GM21360 (cell line): ENCODE data around the gene PRICKLE3.
"Not testable (repeated sequence)": the region's sequence is repeated elsewhere in the genome, so short reads cannot be mapped to it uniquely, and the experiment has no call there.

Source experiments
- ATAC-seq: cut with Tn5 transposase; IDR thresholded peaks from one replicate; pipeline ENCODE4 v1.9.1; 2021; ENCODE audit warnings: mild to moderate bottlenecking, moderate library complexity; ENCODE audit not compliant: unreplicated experiment

PRICKLE3 gene

DNA sequence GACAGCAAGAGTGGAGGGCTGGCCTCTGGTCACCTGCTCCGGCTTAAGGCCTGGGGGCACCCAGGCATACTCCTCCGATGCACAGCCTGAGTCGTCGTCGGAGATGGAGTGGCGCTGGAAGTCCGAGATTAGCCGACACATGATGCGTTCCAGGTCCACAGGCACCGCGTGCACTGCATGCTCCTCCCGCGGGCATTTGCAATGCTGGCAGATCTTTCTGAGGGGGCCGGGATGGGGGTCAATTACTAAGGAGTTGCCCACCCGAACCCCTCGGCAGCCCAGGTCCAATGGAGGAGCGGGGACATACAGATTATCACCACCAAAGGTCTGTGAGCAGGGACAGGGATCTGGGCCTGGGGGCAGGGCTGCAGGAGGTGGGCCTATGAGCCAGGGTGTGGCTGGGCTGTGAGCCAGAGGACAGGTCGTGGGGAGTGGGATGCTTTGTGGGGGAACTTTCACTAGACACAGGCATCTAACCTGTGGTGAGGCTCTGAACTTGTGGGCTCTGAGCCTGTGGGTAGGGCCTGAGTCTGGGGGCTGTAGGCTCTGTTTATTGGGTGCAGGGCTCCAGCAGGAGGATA is 2.4 kb downstream of the PRICKLE3 start:
- ATAC-seq = no peak

DNA sequence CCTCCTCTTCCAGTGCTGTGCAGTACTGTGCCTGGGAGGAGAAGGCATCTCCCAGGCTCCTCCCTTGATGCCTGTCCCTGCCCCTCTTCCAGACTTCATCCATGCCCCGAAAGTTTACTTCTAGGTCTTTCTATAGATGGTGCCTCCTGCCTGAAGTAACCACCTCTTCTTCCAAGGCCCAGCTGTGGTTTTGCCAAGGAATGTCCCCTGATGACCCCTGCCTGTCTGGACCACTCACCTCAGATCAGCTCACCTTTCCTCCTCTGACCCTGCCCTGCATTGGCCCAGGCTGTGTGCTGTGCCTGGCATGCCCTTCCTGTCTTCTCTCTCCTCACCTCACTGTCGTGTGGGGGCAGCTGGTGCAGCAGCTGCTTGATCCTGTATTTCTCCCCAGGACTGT is 6.8 kb downstream of the PRICKLE3 start:
- no peak for ATAC-seq

DNA sequence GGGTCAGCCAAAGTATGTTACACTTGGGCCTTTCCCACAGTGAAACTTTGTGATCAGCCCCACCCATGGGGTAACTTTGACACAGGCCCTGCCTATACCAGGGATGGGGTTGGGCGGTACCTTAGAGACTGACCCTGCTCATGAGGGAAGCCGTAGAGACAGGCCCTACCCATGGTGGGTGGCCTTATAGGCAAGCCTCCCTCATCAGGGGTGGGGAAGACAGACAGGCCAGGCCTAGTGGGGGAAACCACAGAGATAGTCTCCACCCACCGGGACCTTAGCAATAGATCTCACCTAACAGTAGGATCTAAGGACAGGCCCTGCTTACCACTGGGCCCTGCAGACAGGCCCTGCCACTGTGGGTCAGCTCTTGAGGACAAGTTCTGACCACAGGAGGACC is 7.6 kb downstream of the PRICKLE3 start:
- no peak for ATAC-seq

DNA sequence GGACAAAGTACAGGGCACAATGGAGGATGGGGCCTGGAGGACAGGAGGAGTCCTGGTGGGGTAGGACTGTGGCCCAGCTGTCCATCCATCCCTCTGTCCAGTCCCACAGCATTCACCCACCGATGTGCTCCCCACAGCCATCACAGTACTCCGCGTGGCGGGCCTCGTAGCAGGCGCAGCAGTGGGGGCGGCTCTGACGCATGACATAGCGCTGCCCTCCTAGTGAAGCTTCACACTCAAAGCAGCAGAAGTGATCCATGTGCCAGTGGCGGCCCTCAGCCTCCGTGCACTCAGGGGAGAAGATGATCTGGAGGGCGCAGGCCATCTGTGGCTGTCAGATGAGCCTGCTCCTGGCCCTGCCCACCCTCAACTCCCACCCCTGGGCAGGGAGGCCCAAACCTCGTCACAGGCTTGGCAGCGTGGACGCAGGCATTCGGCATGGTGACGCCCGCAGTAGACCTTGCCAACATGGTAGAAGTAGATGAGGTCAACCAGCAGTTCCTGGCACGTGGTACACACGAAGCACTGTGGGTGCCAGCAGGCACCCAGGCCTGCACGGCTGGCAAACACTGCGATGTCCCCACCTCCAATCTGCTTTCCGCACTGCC is 8.2 kb downstream of the PRICKLE3 start:
- no peak for ATAC-seq

DNA sequence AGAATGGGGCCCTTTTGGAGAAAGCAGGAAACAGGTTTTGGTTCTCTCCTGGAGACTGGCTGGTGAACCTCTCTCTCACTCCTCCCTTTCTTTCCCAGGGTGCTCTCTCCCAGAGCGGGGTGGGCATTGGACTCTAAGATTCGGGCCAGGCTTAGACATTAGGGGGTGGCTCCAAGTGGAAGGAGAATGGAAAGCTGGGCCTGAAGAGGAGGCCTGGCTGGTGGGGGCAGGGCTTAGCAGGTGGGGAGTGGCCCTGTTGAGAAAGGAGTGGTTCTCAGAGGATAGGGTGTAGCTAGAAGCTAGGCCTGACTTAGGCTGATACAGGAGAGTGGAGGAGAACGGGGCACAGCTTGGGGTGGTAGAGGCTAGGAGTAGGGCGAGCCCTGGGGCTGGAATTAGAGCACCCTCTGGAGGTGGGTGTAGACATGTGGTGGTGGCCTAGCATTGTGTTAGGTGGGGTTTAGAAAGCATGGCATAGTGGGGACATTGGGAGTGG is 8.8 kb downstream of the PRICKLE3 start:
- ATAC-seq = no peak

DNA sequence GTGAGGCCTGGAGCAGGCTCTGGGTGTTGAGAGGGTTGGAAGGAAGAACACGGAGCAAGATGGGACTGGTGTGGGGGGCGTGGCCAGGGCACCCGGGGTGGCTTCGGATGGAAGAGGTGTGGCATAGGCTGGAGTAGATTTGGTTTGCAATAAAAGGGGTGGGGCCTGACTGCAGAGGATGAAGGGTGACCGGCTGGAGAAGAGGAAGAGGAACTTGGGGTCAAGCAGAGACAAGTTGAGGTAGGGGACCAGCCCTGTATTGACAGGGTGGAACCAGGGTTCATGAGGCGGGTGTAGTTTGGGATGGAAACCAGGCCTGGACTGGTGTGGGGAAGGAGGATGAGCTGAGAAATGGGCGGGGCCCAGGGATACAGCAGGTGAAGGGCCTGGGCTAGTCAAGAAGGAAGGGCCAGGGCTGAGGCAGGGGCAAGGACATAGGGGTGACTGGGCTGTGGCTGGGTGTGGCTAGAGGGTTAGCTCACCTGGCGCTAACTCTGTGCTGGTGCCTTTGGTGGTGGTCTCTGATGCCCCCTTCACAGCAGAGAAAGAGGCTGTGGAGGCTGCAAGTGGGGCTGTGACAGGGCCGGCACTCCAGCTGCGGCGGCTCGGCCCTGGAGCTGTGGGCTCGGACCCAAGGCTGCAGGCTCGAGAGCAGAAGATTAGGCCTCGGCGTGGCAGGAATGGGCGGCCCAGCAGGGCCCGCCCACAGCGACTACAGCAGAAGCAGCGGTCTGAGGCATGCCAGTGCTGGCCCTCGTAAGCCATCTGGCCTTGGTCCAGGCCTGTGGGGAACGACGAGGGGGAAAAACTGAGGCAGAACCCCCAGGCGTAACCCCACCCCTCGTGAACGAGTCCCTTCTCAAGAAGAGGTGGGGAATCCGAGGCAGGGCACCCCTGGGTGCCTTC is 9.5 kb downstream of the PRICKLE3 start:
- no peak for ATAC-seq

DNA sequence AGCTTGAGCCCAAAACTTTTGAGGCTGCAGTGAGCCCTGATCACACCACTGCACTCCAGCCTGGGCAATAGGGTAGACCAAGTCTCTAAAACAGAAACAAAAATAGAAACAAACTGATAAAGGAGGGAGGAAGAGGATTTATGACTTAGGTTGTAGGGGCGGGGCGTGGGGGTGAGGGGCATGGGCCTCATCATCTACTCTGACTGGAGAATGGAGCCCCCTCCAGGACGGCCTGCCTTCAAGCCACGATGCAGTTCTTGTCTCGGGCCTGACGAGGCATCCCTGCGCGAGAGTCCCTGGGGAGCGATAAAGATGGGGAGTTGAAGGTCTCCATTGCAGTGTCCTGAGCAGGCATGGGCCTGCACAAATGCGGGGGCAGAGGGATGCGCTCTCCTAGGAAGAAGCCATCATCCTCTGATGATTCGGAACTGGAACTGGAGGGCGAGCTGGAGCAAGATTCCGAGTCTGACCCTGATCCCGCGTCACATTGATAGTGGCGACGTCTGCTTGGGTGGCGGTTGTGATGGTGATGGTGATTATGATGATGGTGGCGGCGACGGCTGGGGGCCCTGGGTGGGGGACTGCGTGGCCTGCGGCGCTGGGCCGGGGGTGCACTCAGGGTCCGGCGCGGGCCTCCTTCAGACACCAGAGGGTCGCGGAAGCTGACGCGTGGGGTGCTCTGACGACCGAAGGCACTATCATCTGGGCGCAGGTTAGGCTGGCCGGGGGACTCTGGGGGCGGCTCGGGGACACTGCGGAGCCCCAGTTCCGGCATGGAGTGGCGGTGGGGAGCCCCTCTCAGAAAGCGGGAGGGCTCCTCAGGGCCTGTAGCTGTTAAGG is 10.5 kb downstream of the PRICKLE3 start:
- no peak for ATAC-seq

DNA sequence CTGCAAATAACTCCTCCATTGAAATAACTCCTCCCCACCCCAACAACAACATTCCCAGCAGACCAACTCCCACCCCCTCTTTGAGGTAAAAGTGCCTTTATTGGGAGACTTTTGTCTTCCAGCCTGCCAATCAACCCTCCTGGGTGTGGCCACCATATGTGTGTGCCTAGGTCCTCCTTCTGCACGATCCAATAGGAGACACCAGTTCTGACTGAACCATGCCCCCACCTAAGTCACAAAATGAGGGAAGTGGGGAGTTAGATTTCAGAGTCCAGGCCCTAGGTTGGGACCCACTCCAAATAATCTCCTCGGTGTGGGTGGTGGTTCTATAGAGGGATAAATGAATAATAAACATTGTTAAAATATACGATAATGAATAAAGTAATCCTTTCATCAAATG is 11.4 kb downstream of the PRICKLE3 start:
- no peak for ATAC-seq

DNA sequence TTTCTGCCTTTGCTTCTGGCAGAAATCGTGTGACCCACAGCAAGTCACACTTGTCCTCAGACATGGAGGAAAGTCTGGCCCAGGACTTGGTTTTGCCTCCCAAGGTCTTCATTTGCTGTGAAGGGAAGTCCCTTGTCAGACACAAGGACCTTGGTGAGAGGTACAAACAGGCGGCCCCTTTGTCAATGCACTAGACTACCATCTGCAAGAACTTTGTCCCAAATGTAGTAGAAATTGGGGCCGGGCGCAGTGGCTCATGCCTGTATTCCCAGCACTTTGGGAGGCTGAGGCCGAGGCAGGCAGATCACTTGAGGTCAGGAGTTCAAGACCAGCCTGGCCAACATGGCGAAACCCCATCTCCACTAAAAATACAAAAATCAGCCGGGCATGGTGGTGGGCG is 12.6 kb downstream of the PRICKLE3 start:
- ATAC-seq = not testable (repeated sequence)

DNA sequence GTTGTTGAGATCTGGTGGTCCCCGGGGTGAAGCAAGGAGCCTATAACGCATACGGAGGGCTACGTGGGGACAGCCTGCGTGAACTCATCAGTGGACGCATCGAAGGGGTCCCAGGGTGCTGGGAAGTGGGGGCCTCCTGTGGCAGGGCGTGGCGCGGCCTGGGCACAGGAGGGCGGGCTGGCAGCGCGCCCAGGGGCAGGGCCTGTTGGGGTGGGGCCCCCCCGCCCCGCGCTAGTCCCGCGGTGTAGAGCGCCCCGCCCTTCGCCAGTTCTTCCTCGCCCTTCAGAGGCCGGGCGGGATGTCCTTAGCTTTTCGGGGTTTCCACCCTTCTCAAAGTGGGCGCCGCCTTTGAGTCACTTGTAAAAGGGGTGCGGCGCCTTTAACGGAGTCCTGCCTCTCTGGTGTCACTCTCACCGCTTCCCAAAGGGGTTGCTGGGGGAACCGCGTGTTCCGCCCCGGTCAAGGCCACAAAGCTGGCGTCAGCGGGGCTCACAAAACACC is 13.8 kb downstream of the PRICKLE3 start:
- ATAC-seq = peak; percentile 53

DNA sequence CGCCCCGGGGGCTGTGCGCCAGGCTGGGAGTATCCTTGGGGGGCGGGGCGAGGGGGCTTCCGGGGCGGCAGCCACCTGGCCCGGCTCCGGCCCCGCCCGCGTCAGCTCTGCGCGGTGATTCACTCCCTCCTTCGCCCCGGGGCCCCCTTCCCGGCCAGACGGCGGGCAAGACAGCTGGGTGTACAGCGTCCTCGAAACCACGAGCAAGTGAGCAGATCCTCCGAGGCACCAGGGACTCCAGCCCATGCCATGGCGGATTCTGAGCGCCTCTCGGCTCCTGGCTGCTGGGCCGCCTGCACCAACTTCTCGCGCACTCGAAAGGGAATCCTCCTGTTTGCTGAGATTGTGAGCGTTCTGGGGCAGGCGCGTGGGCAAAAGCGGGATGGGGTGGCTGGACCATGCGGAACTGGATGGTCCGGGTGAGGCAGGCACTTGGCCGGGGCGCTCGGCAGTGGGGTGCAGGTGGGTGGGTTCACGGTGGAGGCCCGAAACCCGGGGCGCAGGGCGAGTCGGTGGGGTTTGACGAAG is 14.4 kb downstream of the PRICKLE3 start, which contains the start of gene PLP2:
Gene PLP2 (plus strand): TSS at position 147 of the 528 bp plus-strand sequence. CDS start 103 bp downstream, at position 250.
- ATAC-seq = peak; percentile 33

DNA sequence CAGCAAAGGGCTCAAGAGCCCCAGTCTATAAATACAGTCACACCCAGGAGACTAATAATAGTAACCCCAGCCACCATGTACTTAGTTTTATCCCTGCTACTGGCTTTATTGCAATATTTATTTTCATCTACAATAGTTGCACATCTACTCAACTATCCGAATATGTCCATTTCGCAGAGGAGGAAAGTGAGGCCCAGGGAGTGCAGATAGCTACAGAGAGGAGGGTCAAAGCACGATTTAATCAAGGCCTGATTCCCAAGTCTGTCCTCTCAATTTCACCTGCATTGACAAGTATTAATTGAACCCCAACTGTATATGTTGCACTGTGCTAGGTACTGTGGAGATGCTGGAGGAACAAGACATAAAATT is 18.4 kb downstream of the PRICKLE3 start:
- ATAC-seq = no peak

DNA sequence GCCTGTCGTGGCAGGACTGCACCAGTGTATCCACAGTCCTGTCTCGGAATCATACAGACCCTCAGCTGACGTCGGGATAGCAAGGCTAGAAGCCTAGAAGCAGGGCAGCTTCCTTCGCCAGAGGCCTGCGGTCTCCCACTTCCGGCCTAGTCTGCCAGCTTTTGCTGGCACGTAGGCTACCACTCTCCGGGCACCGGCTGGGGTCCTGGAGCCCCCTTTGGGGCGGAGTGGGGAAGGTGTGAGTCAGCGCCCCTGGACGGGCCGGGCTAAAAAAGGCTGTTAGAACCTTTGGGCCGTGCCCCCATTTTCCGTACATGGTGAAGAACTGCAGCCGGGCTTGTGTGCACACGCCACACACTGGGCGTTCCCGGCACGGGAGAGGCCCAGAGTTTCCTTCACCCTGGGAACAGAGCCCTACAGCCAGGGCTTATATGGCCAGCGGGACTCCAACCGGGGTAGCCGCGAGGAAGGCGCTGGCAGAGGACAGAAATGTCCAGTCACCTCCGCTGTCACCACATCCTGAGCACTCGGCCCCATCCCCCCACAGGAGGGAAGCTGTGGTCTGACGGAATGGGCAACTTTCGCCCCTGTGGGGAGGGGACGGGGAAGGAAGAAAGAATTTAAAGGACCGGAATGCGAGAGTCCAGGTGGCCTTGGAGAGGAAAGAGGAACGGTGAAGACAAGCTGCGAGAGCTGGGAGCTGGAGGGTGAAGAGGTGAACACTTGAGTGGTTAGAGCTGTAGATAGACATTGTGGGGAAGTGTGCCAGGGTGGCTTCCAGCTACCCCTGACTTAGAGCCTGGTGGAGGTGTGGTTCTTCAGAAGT is 19.0 kb downstream of the PRICKLE3 start:
- ATAC-seq = no peak

DNA sequence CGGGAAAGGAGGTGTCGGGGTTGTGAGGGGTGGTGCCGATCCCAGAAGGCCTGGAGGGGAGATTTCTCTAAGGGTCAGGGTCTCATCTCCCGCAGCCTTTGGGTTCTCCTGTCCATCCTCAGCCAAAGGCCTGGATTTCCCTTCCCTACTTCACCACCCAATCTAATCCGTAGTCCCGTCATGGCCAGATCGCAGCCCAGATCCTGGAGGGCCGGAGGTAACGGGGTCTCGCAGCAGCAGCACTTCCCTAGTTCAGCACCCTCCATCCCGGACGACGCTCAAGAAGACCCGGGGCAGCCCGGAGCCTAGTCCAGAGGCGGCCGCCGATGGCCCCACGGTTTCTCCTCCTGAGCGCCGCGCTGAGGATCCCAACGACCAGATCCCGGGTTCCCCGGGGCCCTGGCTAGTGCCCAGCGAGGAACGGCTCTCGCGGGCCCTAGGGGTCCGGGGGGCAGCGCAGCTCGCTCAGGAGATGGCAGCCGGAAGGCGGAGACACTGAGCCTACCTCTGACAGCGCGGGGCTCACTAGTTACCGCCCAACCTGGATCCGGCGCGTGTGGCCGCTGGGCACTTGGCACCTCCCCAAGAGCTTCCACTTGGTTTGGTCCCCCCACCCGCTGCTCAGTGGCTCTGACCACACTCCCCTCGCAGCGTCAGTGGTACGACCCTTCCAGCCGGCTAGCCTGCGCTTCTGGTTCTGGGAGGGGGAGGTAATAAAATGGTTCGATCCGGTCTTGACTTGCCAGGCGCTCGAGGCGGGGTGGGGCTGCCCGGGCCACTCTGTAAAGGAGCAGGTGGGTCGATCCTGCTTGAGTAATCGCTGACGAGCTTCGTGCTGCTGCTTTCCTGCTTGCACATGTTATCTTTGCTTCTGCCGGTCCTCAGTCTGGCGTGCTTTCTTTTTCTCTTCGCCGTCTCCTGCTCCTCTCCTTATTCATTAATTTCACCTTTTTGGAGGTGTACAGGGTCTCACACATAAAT is 20.0 kb downstream of the PRICKLE3 start:
- ATAC-seq = no peak

DNA sequence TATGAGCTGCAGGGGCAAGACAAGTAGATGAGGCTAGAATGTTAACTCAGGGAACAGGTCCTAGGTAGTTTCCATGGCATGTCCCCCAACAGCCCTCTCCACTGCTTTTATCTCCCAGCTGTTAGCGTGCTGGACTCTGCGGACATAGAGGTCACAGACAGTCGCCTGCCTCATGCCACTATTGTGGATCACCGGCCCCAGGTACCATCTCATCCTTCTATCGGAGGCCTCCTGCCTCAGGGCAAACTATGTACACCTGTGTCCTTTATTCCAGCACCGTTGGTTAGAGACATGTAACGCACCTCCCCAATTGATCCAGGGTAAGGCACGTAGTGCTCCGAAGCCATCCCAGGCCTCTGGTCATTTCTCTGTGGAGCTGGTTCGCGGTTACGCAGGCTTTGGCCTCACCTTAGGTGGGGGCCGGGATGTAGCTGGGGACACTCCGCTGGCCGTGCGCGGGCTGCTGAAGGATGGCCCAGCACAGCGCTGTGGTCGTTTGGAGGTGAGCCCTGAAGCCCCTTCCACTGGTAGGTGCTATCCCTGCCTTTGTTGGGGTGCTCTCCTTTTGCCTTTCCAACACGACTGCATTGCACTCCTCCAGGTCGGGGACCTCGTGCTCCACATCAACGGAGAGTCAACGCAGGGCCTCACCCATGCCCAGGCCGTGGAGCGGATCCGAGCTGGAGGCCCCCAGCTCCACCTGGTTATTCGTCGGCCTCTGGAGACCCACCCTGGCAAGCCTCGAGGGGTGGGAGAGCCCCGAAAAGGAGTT is 21.4 kb downstream of the PRICKLE3 start:
- no peak for ATAC-seq

DNA sequence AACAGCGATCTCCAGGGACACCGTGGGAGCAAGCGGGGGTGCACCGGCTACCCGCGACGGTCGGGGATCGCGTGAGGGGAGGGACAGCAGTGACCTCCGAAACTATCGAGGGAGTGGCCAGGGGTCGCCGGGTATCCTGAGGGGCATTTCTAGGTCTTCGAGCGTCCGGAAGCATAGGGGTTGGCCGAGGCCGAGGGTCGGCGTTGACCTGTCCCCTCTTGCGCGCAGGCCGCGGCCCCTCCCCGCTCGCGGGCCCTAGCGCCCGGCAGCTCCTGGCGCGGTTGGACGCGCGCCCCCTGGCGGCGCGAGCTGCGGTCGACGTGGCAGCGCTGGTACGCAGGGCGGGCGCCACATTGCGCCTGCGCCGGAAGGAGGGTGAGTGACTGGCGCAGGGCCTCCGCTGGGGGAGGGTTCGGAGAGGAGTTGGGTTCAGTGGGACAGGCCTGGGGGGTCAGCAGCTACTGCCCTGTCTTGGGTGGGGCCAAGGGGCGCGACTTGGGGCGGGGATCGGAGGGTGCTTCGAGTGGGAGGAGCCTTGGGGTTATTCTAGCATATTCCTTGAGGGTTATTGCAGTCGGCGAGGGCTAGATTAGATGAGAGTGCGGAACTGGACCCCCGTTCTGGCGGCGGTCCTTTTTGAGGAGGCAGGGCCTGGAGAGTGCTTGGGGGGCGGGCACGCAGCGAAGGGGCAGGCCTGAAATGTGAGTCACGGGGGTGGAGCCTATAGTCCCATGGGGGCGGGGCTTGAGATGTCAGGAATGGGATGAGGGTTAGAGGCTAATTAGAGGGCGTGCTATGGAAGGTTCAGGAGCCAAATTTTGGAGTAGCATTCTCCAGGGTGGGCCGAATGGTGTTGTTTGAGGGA is 22.4 kb downstream of the PRICKLE3 start:
- peak; percentile 42 for ATAC-seq

DNA sequence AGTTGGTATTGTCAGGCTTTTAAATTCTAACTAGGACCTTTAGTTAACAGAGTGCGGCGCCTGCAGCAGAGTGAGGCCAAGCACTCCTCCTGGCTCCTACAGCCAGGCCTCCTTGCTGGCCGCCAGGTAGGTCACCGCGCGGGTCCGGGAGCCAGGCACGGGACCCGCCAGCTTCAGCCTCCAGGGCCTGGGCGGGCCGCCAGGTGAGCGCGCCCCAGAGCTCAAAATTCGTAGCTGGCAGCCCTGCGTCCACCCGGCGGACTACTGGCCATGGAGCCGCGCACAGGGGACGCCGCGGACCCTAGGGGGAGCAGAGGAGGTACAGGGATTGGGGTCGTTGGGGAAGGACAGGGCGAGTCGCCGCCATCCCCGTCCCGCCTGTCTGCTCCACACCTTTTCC is 23.6 kb downstream of the PRICKLE3 start, which contains the start of gene MAGIX:
Gene MAGIX (plus strand): TSS at position 139 of the 400 bp plus-strand sequence. CDS start 132 bp downstream, at position 271.
- no peak for ATAC-seq
